ENCODE measurements around the gene MGAT5B.
A peak's percentile ranks its signal among the peaks of the same experiment; 100 is the strongest.
"Not testable (repeated sequence)": the region's sequence is repeated elsewhere in the genome, so short reads cannot be mapped to it uniquely, and the experiment has no call there.

Gene MGAT5B

GRCh38 chr17:76868176-76868668 is at the start of gene MGAT5B:
TSS of gene MGAT5B (plus strand) at chr17:76868404. CDS start at chr17:76869030, 626 bp downstream.
- peak; percentile 80 to 87 for DNase-seq

- no peak for DNase-seq
Measured at GRCh38 chr17:76820039-76820438, 48.2 kb upstream of the MGAT5B start.

GRCh38 chr17:76820561-76820960 is 47.6 kb upstream of the MGAT5B start:
- DNase-seq = no peak

- DNase-seq = no peak
Measured at GRCh38 chr17:76822184-76822778, 45.9 kb upstream of the MGAT5B start.

GRCh38 chr17:76824093-76824492 is 44.1 kb upstream of the MGAT5B start:
- no peak for DNase-seq

- no peak for DNase-seq
Measured at GRCh38 chr17:76826330-76827068, 41.7 kb upstream of the MGAT5B start.

GRCh38 chr17:76827736-76828135 is 40.5 kb upstream of the MGAT5B start:
- DNase-seq = no peak

- DNase-seq = no peak
Measured at GRCh38 chr17:76830987-76831715, 37.1 kb upstream of the MGAT5B start.

- no peak for DNase-seq
Measured at GRCh38 chr17:76833034-76833644, 35.1 kb upstream of the MGAT5B start.

- DNase-seq = no peak
Measured at GRCh38 chr17:76833747-76834146, 34.5 kb upstream of the MGAT5B start.

GRCh38 chr17:76834870-76835269 is 33.3 kb upstream of the MGAT5B start:
- no peak for DNase-seq

- no peak for DNase-seq
Measured at GRCh38 chr17:76840443-76840767, 27.8 kb upstream of the MGAT5B start.

GRCh38 chr17:76840884-76841775 is 27.1 kb upstream of the MGAT5B start:
- no peak for DNase-seq

- DNase-seq = no peak
Measured at GRCh38 chr17:76841776-76842405, 26.3 kb upstream of the MGAT5B start.

GRCh38 chr17:76843068-76843467 is 25.1 kb upstream of the MGAT5B start:
- DNase-seq = not testable (repeated sequence)

- no peak for DNase-seq
Measured at GRCh38 chr17:76843703-76844484, 24.3 kb upstream of the MGAT5B start.

- no peak for DNase-seq
Measured at GRCh38 chr17:76844485-76844829, 23.7 kb upstream of the MGAT5B start.

- DNase-seq = no peak
Measured at GRCh38 chr17:76844846-76845245, 23.4 kb upstream of the MGAT5B start.

GRCh38 chr17:76845541-76846017 is 22.6 kb upstream of the MGAT5B start:
- no peak for DNase-seq

- no peak for DNase-seq
Measured at GRCh38 chr17:76847031-76847430, 21.2 kb upstream of the MGAT5B start.

- DNase-seq = no peak
Measured at GRCh38 chr17:76848670-76849069, 19.5 kb upstream of the MGAT5B start.

Data from activated T-cell treated with anti-CD3 and anti-CD28 coated beads, Interleukin-2, amount 50 U/mL, for 48 hours (primary cell).